Natural killer cell (primary cell): Measurements from ENCODE around the gene SGCD. TPM values are rescaled to one million over a fixed set of nuclear protein-coding genes. Genes with fewer than 3 reads are reported as not detected.

ENCODE experiments used
- ATAC-seq, 3 donors: fragments of 150-1000 bp in 2 of 3; fragments of 200-7000 bp in 1 of 3; cut with Tn5 transposase; 1 replicate in 1 of 3; 2 replicates in 2 of 3; pipeline ENCODE4 v1.10.0; 2021; ENCODE audit warnings: mild to moderate bottlenecking in 2 of 3, moderate library complexity in 2 of 3
- DNase-seq, 2 donors: peaks; one replicate each; pipeline versions ENCODE4 v3.0.0 to v3.0.0-alpha.2; 2013 to 2021; ENCODE audit warnings: mixed read lengths in 1 of 2
- H3K27ac ChIP-seq: one replicate; pipeline ENCODE4 v1.5.1; 2013; ENCODE audit warnings: mild to moderate bottlenecking, low read length
- H3K27me3 ChIP-seq: one replicate; pipeline ENCODE4 v1.6.1; 2013; ENCODE audit warnings: low read length; ENCODE audit not compliant: control insufficient read depth, insufficient read depth
- H3K36me3 ChIP-seq: one replicate; pipeline ENCODE4 v1.6.1; 2013; ENCODE audit warnings: low read length; ENCODE audit not compliant: control insufficient read depth, insufficient read depth
- H3K4me1 ChIP-seq: one replicate; pipeline ENCODE4 v1.6.1; 2013; ENCODE audit warnings: low read length; ENCODE audit not compliant: control insufficient read depth, insufficient read depth
- H3K4me3 ChIP-seq: one replicate; pipeline ENCODE4 v1.5.1; 2013; ENCODE audit warnings: low read length
- H3K9me3 ChIP-seq: one replicate; pipeline ENCODE4 v1.6.1; 2013; ENCODE audit warnings: low read length; ENCODE audit not compliant: control insufficient read depth, insufficient read depth
- H3K27ac Mint-ChIP-seq, 2 donors: one replicate each; pipeline ENCODE4 v1.8.0; 2022; ENCODE audit warnings: mild to moderate bottlenecking in 2 of 2, mixed read lengths in 2 of 2, moderate library complexity in 1 of 2
- H3K27me3 Mint-ChIP-seq, 2 donors: one replicate each; pipeline ENCODE4 v1.8.0; 2022; ENCODE audit warnings: low read depth in 2 of 2, mixed read lengths in 2 of 2
- H3K36me3 Mint-ChIP-seq: one replicate; pipeline ENCODE4 v1.8.0; 2022; ENCODE audit warnings: mixed read lengths
- H3K4me1 Mint-ChIP-seq, 2 donors: one replicate each; pipeline ENCODE4 v1.8.0; 2022; ENCODE audit warnings: mixed read lengths in 2 of 2
- H3K4me3 Mint-ChIP-seq: one replicate; pipeline ENCODE4 v1.8.0; 2022; ENCODE audit warnings: mild to moderate bottlenecking, moderate library complexity, mixed read lengths
- H3K9me3 Mint-ChIP-seq, 2 donors: one replicate each; pipeline ENCODE4 v1.8.0; 2022; ENCODE audit warnings: mixed read lengths in 2 of 2
- WGBS: methylation state at CpG from one replicate; pipeline ENCODE4 v1.1.7; 2013; ENCODE audit warnings: missing lambda C conversion rate; ENCODE audit not compliant: insufficient coverage; 5-methylcytosine and 5-hydroxymethylcytosine counted together
- intact Hi-C: fragments of 100-400 bp; cut with micrococcal nuclease; formaldehyde crosslinking; loops from one replicate; pipeline ENCODE4 v1.14.2; 2022
- total RNA-seq, 4 donors: library from RNA; stranded (reverse); fragments of 120-200 nt in 1 of 4; gene quantifications; one replicate each; pipeline versions ENCODE4 v1.2.3 to v1.2.4, GENCODE V29; 2013 to 2022
- TF ChIP-seq, protein P1 (sequence below): fragments of 200-600 bp; IDR thresholded peaks from one replicate; pipeline ENCODE4 v1.8.0; 2022; ENCODE audit warnings: antibody characterized with exemption

The SGCD gene
- total RNA-seq, 3 donors from 2014 or later (not counting 1 experiment from before 2014, with no cell fraction given): 0.32 to 2.0 (median 1.4) TPM

- Histone ChIP-seq H3K27ac (no peak overlapping the region), H3K9me3 (no peaks in the 10 kb centered on the region), H3K4me3 (no peak overlapping the region), H3K36me3 (no peaks in the 10 kb centered on the region), H3K4me1 (no peaks in the 10 kb centered on the region), H3K27me3 (no peaks in the 10 kb centered on the region)
- Mint-ChIP-seq H3K9me3 (no peaks in the 10 kb centered on the region), H3K27ac (no peak overlapping the region), H3K36me3 (no peaks in the 10 kb centered on the region), H3K4me1 (no peaks in the 10 kb centered on the region), H3K27me3 (peaks cover 2 to 18% of the 10 kb centered on the region in 2 donors), H3K4me3 (no peak overlapping the region)
- DNase-seq (no peak), ATAC-seq (no peak)
- TF ChIP-seq, protein P1, sequence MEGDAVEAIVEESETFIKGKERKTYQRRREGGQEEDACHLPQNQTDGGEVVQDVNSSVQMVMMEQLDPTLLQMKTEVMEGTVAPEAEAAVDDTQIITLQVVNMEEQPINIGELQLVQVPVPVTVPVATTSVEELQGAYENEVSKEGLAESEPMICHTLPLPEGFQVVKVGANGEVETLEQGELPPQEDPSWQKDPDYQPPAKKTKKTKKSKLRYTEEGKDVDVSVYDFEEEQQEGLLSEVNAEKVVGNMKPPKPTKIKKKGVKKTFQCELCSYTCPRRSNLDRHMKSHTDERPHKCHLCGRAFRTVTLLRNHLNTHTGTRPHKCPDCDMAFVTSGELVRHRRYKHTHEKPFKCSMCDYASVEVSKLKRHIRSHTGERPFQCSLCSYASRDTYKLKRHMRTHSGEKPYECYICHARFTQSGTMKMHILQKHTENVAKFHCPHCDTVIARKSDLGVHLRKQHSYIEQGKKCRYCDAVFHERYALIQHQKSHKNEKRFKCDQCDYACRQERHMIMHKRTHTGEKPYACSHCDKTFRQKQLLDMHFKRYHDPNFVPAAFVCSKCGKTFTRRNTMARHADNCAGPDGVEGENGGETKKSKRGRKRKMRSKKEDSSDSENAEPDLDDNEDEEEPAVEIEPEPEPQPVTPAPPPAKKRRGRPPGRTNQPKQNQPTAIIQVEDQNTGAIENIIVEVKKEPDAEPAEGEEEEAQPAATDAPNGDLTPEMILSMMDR: no peak
- WGBS: no CpG with 5 or more reads among the region's 1 CpG
- intact Hi-C loops: no loop called here
Measured at GRCh38 chr5:156556666-156557406, 229.9 kb downstream of the SGCD start.

DNA sequence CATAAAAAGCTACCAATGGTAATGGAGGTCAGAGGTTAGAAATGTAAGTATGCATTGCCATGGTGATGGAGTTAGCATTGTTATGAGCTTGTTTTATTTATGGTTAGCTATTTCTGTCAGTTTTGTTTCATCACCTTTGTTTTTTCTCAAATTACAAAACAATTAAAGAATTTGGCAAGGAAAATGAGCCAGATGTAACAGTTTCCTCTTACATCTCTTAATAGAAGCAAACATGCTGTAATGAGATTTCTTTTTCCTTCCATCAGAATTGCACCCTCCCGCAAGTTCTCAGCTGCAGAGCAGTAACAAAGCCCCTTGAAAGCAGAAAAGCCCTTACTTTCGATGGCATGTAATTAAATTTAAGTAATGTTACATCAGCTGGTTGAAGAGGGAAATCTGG is 233.0 kb downstream of the SGCD start:
- intact Hi-C loops: no loop called here
- Mint-ChIP-seq H3K27me3 (peaks cover 5 to 18% of the 10 kb centered on the region in 2 donors), H3K4me1 (no peaks in the 10 kb centered on the region), H3K4me3 (no peak overlapping the region), H3K27ac (no peak overlapping the region), H3K9me3 (no peaks in the 10 kb centered on the region), H3K36me3 (no peaks in the 10 kb centered on the region)
- WGBS: 80% methylated on average over 1 of the region's 2 CpGs
- Histone ChIP-seq H3K4me1 (no peaks in the 10 kb centered on the region), H3K36me3 (no peaks in the 10 kb centered on the region), H3K27ac (no peak overlapping the region), H3K4me3 (no peak overlapping the region), H3K27me3 (no peaks in the 10 kb centered on the region), H3K9me3 (no peaks in the 10 kb centered on the region)
- DNase-seq (no peak), ATAC-seq (no peak)
- TF ChIP-seq, protein P1: no peak

DNA sequence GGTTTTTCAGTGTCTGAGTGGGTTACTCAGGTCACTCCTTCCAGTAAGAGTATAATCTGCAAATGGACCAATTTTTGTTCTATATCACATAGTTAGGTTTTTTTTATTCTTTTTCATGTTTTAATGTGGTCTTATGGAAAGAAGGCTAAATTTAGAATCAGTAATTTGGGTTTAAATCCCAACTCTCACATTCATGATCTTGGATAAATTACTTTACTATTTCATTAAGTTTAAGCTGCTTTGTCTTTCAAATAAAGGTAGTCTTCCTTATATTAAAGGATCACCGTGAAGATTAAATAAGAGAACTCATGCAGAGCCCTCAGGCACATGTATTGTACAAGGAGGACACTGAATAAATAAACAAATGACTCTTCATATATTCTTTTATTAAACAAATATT is 234.7 kb downstream of the SGCD start:
- TF ChIP-seq, protein P1: no peak

DNA sequence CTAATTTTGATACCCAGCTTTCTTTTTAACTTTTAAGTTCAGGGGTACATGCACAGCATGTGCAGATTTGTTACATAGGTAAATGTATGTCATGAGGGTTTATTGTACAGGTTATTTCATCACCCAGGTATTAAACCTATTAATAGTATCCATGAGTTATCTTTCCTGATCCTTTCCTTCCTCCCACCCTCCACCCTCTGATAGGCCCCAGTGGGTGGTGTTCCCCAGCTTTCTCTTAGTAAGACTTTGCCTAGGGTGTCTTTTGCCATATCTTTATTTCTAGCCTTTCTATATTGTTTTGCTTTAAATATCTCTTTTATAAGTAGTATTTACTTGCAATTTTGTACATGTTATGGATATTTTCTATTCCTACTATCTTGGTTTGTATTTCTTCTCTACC is 243.7 kb downstream of the SGCD start:
- H3K27me3 ChIP-seq: no peaks in the 10 kb centered on the region
- H3K9me3 Mint-ChIP-seq: no peaks in the 10 kb centered on the region
- H3K27ac ChIP-seq: no peak overlapping the region
- no peaks in the 10 kb centered on the region for H3K9me3 ChIP-seq
- H3K27ac Mint-ChIP-seq: no peak overlapping the region
- no peak overlapping the region for H3K4me3 ChIP-seq
- TF ChIP-seq, protein P1: no peak
- no peaks in the 10 kb centered on the region for H3K36me3 Mint-ChIP-seq
- H3K4me1 ChIP-seq: no peaks in the 10 kb centered on the region
- no peaks in the 10 kb centered on the region for H3K36me3 ChIP-seq
- intact Hi-C loops: no loop called here
- H3K27me3 Mint-ChIP-seq: peaks cover 3 to 14% of the 10 kb centered on the region in 2 donors
- ATAC-seq (no peak), DNase-seq (no peak)
- H3K4me3 Mint-ChIP-seq: no peak overlapping the region
- H3K4me1 Mint-ChIP-seq: no peaks in the 10 kb centered on the region

More for the DNA sequence above, 234.7 kb downstream of the SGCD start:
- Mint-ChIP-seq H3K27me3 (peaks cover 5 to 6% of the 10 kb centered on the region in 2 donors), H3K27ac (no peak overlapping the region), H3K9me3 (no peaks in the 10 kb centered on the region), H3K4me3 (no peak overlapping the region), H3K36me3 (no peaks in the 10 kb centered on the region), H3K4me1 (no peaks in the 10 kb centered on the region)
- no peak overlapping the region for H3K27ac ChIP-seq
- H3K9me3 ChIP-seq: no peaks in the 10 kb centered on the region
- no peaks in the 10 kb centered on the region for H3K4me1 ChIP-seq
- ATAC-seq (no peak), DNase-seq (no peak)
- WGBS: no CpG with 5 or more reads among the region's 1 CpG
- intact Hi-C loops: no loop called here
- H3K4me3 ChIP-seq: no peak overlapping the region
- H3K36me3 ChIP-seq: no peaks in the 10 kb centered on the region
- H3K27me3 ChIP-seq: no peaks in the 10 kb centered on the region
